Keratinocyte (primary cell): ENCODE measurements around the gene NLGN1. TPM values are rescaled to one million over a fixed set of nuclear protein-coding genes. Genes with fewer than 3 reads are reported as not detected.

Source experiments
- DNase-seq: peaks from one replicate; pipeline ENCODE4 v3.0.0-alpha.2; 2011; ENCODE audit warnings: low read depth, missing footprints, low spot score
- FAIRE-seq: peaks from 2 replicates; lab custom pipeline; 2011; peaks lifted over from hg19 to GRCh38; lab: Jason Lieb, UNC
- H2AFZ ChIP-seq: 2 replicates; pipeline ENCODE4 v1.6.0; 2012; ENCODE audit warnings: low read length, control low read depth, inconsistent platforms; ENCODE audit not compliant: control insufficient read depth
- H3K27ac ChIP-seq: 2 replicates; pipeline ENCODE4 v1.5.1; 2011; ENCODE audit warnings: low read length; ENCODE audit not compliant: control insufficient read depth, insufficient read depth
- H3K27me3 ChIP-seq: 3 replicates; pipeline ENCODE4 v1.6.0; 2011; ENCODE audit warnings: low read length; ENCODE audit not compliant: control insufficient read depth, insufficient read depth; ENCODE audit errors: extremely low read depth
- H3K36me3 ChIP-seq, 2 experiments: 2 replicates in 1 of 2; 3 replicates in 1 of 2; pipeline ENCODE4 v1.5.1; 2011; ENCODE audit warnings: low read length in 2 of 2, mild to moderate bottlenecking in 1 of 2; ENCODE audit not compliant: control insufficient read depth in 2 of 2, insufficient read depth in 2 of 2; ENCODE audit errors: extremely low read depth in 1 of 2
- H3K4me1 ChIP-seq: 3 replicates; pipeline ENCODE4 v1.5.1; 2011; ENCODE audit warnings: low read length; ENCODE audit not compliant: control insufficient read depth, insufficient read depth; ENCODE audit errors: extremely low read depth
- H3K4me2 ChIP-seq: 3 replicates; pipeline ENCODE4 v1.6.0; 2011; ENCODE audit warnings: low read depth, low read length; ENCODE audit not compliant: control insufficient read depth, insufficient read depth; ENCODE audit errors: extremely low read depth
- H3K4me3 ChIP-seq, 3 experiments: fragments of 200-600 bp in 1 of 3; sonication (generic) in 1 of 3; 2 replicates in 2 of 3; 3 replicates in 1 of 3; pipeline ENCODE4 v1.5.1; 2011 to 2016; ENCODE audit warnings: low read length in 3 of 3, mild to moderate bottlenecking in 3 of 3, control low read depth in 2 of 3, inconsistent platforms in 1 of 3, low read depth in 1 of 3, mixed read lengths in 1 of 3, mixed run types in 1 of 3, moderate library complexity in 1 of 3; ENCODE audit not compliant: control insufficient read depth in 2 of 3, insufficient read depth in 2 of 3; ENCODE audit errors: extremely low read depth in 1 of 3
- H3K79me2 ChIP-seq: 2 replicates; pipeline ENCODE4 v1.6.0; 2012; ENCODE audit warnings: low read length; ENCODE audit not compliant: control insufficient read depth, insufficient read depth
- H3K9ac ChIP-seq: 3 replicates; pipeline ENCODE4 v1.6.0; 2011; ENCODE audit warnings: low read length; ENCODE audit not compliant: control insufficient read depth, insufficient read depth; ENCODE audit errors: extremely low read depth
- H3K9me1 ChIP-seq: 3 replicates; pipeline ENCODE4 v1.6.0; 2011; ENCODE audit warnings: low read length; ENCODE audit not compliant: control insufficient read depth, insufficient read depth; ENCODE audit errors: extremely low read depth
- H3K9me3 ChIP-seq: 2 replicates; pipeline ENCODE4 v1.5.1; 2012; ENCODE audit warnings: low read depth, low read length; ENCODE audit not compliant: control insufficient read depth
- H4K20me1 ChIP-seq: 3 replicates; pipeline ENCODE4 v1.6.0; 2011; ENCODE audit warnings: low read length; ENCODE audit not compliant: control insufficient read depth, insufficient read depth; ENCODE audit errors: extremely low read depth
- CTCF ChIP-seq, 3 experiments: IDR thresholded peaks in 1 of 3; conservative IDR thresholded peaks in 1 of 3; optimal IDR thresholded peaks in 1 of 3; 2 replicates in 2 of 3; 3 replicates in 1 of 3; pipeline versions ENCODE3 to v1.5.1; 2011; ENCODE audit warnings: low read length in 3 of 3, mild to moderate bottlenecking in 3 of 3, moderate library complexity in 2 of 3, control low read depth in 1 of 3, inconsistent platforms in 1 of 3; ENCODE audit not compliant: insufficient read depth in 2 of 3; ENCODE audit errors: extremely low read depth in 1 of 3
- EZH2 ChIP-seq: IDR thresholded peaks from one replicate; pipeline ENCODE4 v1.6.1; 2012; ENCODE audit warnings: inconsistent platforms, mild to moderate bottlenecking, low read length, moderate library complexity
- dilution Hi-C: fragments of 300-500 bp; cut with MboI; formaldehyde crosslinking; loops from one replicate; pipeline ENCODE4 v1.7.0; 2020; ENCODE audit warnings: low sequenced_read_pairs; ENCODE audit not compliant: extremely low pct_ligation_motif_present
- polyA plus RNA-seq, 5 experiments: library from polyadenylated mRNA; depleted of rRNA in 3 of 5; stranded (reverse) in 3 of 5; stranded (forward) in 1 of 5; unstranded in 1 of 5; fragments of >200 nt; gene quantifications; 1 replicate in 1 of 5; 2 replicates in 3 of 5; 3 replicates in 1 of 5; pipeline versions ENCODE4 v1.2.1 to v1.2.3, GENCODE V29; 2011 to 2012; ENCODE audit warnings: missing spikeins in 2 of 5, low read depth in 1 of 5, low replicate concordance in 1 of 5

The NLGN1 gene
- polyA plus RNA-seq, 1 donor (not counting 4 experiments of a cell fraction or from before 2014, with no cell fraction given), result not detected

GRCh38 chr3:173465112-173465511, 67.6 kb downstream of the NLGN1 start:
- Histone ChIP-seq H3K4me3 (no peak overlapping the region), H3K9ac (no peak overlapping the region), H4K20me1 (no peaks in the 10 kb centered on the region), H3K36me3 (no peaks in the 10 kb centered on the region), H3K27me3 (no peaks in the 10 kb centered on the region), H3K9me3 (no peaks in the 10 kb centered on the region), H3K4me1 (no peaks in the 10 kb centered on the region), H3K27ac (no peak overlapping the region), H3K4me2 (no peak overlapping the region), H3K79me2 (no peaks in the 10 kb centered on the region), H2AFZ (no peak overlapping the region), H3K9me1 (no peaks in the 10 kb centered on the region)
- DNase-seq, result no peak
- no peak for TF ChIP-seq EZH2
- dilution Hi-C loops, result no loop called here
- FAIRE-seq, result no peak

- FAIRE-seq (no peak), DNase-seq (no peak)
- no peak overlapping the region for H2AFZ ChIP-seq
- TF ChIP-seq CTCF (optimal IDR thresholded peaks at IDR 0.05 in 1 of 3, IDR thresholded peaks at IDR 0.05 in 1 of 3, conservative IDR thresholded peaks at IDR 0.05 in 1 of 3; ENCODE audit: extremely low read depth in 1 of 3, insufficient read depth in 2 of 3, low read length in 3 of 3) (no peak), EZH2 (no peak)
- no peaks in the 10 kb centered on the region for H3K36me3 ChIP-seq
- H3K9ac ChIP-seq, result no peak overlapping the region
- H3K27me3 ChIP-seq, result no peaks in the 10 kb centered on the region
- H3K79me2 ChIP-seq, result no peaks in the 10 kb centered on the region
- H3K4me1 ChIP-seq, result no peaks in the 10 kb centered on the region
- no peaks in the 10 kb centered on the region for H3K9me1 ChIP-seq
- H4K20me1 ChIP-seq, result no peaks in the 10 kb centered on the region
- no peak overlapping the region for H3K27ac ChIP-seq
- H3K9me3 ChIP-seq, result no peaks in the 10 kb centered on the region
- H3K4me3 ChIP-seq, result no peak overlapping the region
- dilution Hi-C loops, result no loop called here
- H3K4me2 ChIP-seq, result no peak overlapping the region
These were observed 68.5 kb downstream of the NLGN1 start for GRCh38 chr3:173465898-173466678.
